Measurements from ENCODE around the gene ZNF653. TPM values are rescaled to one million over a fixed set of nuclear protein-coding genes. Genes with fewer than 3 reads are reported as not detected.
A peak's percentile ranks its signal among the peaks of the same experiment; 100 is the strongest.

The ZNF653 gene
- total RNA-seq, 2 experiments from 2014 or later: 7.4 to 7.5 TPM

- CTCF ChIA-PET: interaction anchor here (1.3 kb wide), 1 partner anchor 22 kb away, joined by 4 read pairs; no protein-coding TSS in a partner anchor
- Mint-ChIP-seq H3K4me1 (ENCODE audit: low read depth) (peaks cover 14% of the 10 kb centered on the region), H3K9me3 (no peaks in the 10 kb centered on the region), H3K27me3 (no peaks in the 10 kb centered on the region), H3K27ac (peak overlapping the region; percentile 95), H3K4me3 (peak overlapping the region; percentile 89), H3K36me3 (ENCODE audit: low read depth) (peaks cover 21% of the 10 kb centered on the region)
- Histone ChIP-seq H3K27ac (ENCODE audit: low read depth in 1 of 2, low read length in 2 of 2) (peak overlapping the region; percentile 21 to 96), H3K4me1 (ENCODE audit: insufficient read depth, low read length) (peaks cover 20% of the 10 kb centered on the region), H3K36me3 (ENCODE audit: insufficient read depth, low read length) (no peaks in the 10 kb centered on the region), H3K27me3 (ENCODE audit: control insufficient read depth in 1 of 2, insufficient read depth in 2 of 2, low read length in 2 of 2) (no peaks in the 10 kb centered on the region), H3K9me3 (ENCODE audit: control insufficient read depth in 1 of 2, insufficient read depth in 1 of 2, low read length in 2 of 2) (no peaks in the 10 kb centered on the region), H3K4me3 (ENCODE audit: low read length) (peak overlapping the region; percentile 71)
- intact Hi-C loops (cut with DNase I, micrococcal nuclease): loop anchor here (1.0 to 10.0 kb wide), 6 partner anchors 22 to 1190 kb away; partner anchors contain the start of genes ELOF1 (in 1 of the 2), EPOR (in 1 of the 2), FBXW9 (in 1 of the 2) and SWSAP1 (in 1 of the 2)
- no peak for DNase-seq
- no peak for ATAC-seq (ENCODE audit: poor library complexity)
- POLR2A ChIA-PET: interaction anchor here (1.9 kb wide), 1 partner anchor 130 kb away, joined by 6 read pairs; the partner anchor contains the start of gene SWSAP1
- no peak for TF ChIP-seq CTCF (IDR thresholded peaks at IDR 0.05)
These were observed 1.1 kb downstream of the ZNF653 start for GRCh38 chr19:11504502-11505031.

- Histone ChIP-seq H3K36me3 (ENCODE audit: insufficient read depth, low read length) (peaks cover 16% of the 10 kb centered on the region), H3K9me3 (ENCODE audit: control insufficient read depth in 1 of 2, insufficient read depth in 1 of 2, low read length in 2 of 2) (no peaks in the 10 kb centered on the region), H3K4me1 (ENCODE audit: insufficient read depth, low read length) (peaks cover 7% of the 10 kb centered on the region), H3K27ac (ENCODE audit: low read depth in 1 of 2, low read length in 2 of 2) (no peak overlapping the region), H3K27me3 (ENCODE audit: control insufficient read depth in 1 of 2, insufficient read depth in 2 of 2, low read length in 2 of 2) (no peaks in the 10 kb centered on the region), H3K4me3 (ENCODE audit: low read length) (no peak overlapping the region)
- H3K4me1 Mint-ChIP-seq (ENCODE audit: low read depth): peaks cover 7% of the 10 kb centered on the region
- H3K27ac Mint-ChIP-seq: no peak overlapping the region
- no peaks in the 10 kb centered on the region for H3K9me3 Mint-ChIP-seq
- intact Hi-C loops (cut with DNase I, micrococcal nuclease): loop anchor here (10.0 kb wide), 2 partner anchors 125 to 1195 kb away; partner anchors contain the start of genes FBXW9 (in 1 of the 2) and SWSAP1 (in 1 of the 2)
- no peak overlapping the region for H3K4me3 Mint-ChIP-seq
- DNase-seq (no peak), ATAC-seq (ENCODE audit: poor library complexity) (no peak)
- POLR2A ChIA-PET: no interaction called here
- no peaks in the 10 kb centered on the region for H3K27me3 Mint-ChIP-seq
- peaks cover 32% of the 10 kb centered on the region for H3K36me3 Mint-ChIP-seq (ENCODE audit: low read depth)
- CTCF ChIA-PET: no interaction called here
- TF ChIP-seq CTCF (IDR thresholded peaks at IDR 0.05): no peak
These were observed 5.7 kb downstream of the ZNF653 start for GRCh38 chr19:11499890-11500420.

- Histone ChIP-seq H3K27me3 (ENCODE audit: control insufficient read depth in 1 of 2, insufficient read depth in 2 of 2, low read length in 2 of 2) (no peaks in the 10 kb centered on the region), H3K4me3 (ENCODE audit: low read length) (no peak overlapping the region), H3K27ac (ENCODE audit: low read depth in 1 of 2, low read length in 2 of 2) (no peak overlapping the region), H3K36me3 (ENCODE audit: insufficient read depth, low read length) (peaks cover 17% of the 10 kb centered on the region), H3K9me3 (ENCODE audit: control insufficient read depth in 1 of 2, insufficient read depth in 1 of 2, low read length in 2 of 2) (no peaks in the 10 kb centered on the region), H3K4me1 (ENCODE audit: insufficient read depth, low read length) (peaks cover under 1% of the 10 kb centered on the region)
- Mint-ChIP-seq H3K27ac (no peak overlapping the region), H3K9me3 (no peaks in the 10 kb centered on the region), H3K27me3 (no peaks in the 10 kb centered on the region), H3K36me3 (ENCODE audit: low read depth) (peaks cover 25% of the 10 kb centered on the region), H3K4me1 (ENCODE audit: low read depth) (peaks cover under 1% of the 10 kb centered on the region), H3K4me3 (no peak overlapping the region)
- CTCF ChIA-PET: no interaction called here
- intact Hi-C loops (cut with DNase I, micrococcal nuclease): no loop called here
- DNase-seq: no peak
- POLR2A ChIA-PET: no interaction called here
- TF ChIP-seq CTCF (IDR thresholded peaks at IDR 0.05): no peak
- no peak for ATAC-seq (ENCODE audit: poor library complexity)
These were observed 6.4 kb downstream of the ZNF653 start for GRCh38 chr19:11499220-11499726.

Measured in CD4-positive, alpha-beta T cell (primary cell).